SKM-1 (cell line): ENCODE results near the gene MGAT4A.
"Not testable (repeated sequence)": the region's sequence is repeated elsewhere in the genome, so short reads cannot be mapped to it uniquely, and the experiment has no call there.

ENCODE experiments used
- DNase-seq: peaks from one replicate; lab custom pipeline; 2025; ENCODE audit not compliant: unreplicated experiment; lab: John Stamatoyannopoulos, UW

The MGAT4A gene

DNA sequence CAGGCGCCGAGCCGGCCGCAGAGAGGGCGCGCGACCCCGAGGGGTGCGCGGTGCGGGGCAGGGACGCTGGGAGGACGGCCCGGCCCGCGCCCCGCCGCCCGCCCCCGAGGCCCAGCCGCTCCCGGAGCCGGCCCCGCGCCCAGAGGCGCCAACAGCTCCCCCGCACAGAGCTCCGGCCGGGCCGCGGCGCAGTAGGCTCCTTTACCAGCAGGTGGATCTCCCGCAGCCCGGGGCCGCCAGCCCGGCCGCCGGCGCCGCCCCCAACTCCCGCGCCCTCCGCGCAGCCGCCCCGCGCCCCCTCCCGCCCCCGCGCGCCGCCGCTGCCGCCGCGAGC is 258 bp downstream of the MGAT4A start:
- no peak for DNase-seq

DNA sequence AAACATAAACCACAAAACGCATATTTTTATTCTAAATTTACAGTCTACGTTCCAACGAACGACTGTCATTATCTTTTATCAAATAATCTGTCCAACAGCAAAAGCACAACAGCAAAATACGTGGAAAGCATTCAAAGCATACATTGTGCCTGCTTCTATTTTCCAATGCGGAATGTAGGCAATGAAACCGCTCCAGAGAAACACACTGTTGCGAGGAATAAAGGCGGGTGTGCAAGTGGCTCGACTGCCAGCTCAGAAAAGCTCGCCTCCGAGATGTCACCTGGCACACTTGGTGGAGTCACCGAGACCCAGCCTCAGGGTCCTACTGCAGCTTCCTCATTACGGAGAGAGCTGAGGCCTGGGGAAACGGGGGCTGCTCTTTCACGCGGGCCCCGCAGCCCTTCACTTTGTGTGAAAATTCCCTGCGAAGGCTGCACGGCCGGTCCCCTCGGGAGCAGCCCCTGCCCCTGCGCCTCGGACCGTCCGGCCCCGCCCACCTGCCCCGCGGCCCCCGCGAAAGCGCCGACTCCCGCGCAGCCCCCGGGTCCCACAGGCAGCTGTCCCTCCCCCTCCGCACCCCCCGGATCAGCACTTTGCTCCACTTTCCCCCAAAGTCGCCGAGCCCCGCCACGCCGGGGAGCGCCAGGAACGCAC is 752 bp downstream of the MGAT4A start:
- DNase-seq: no peak

DNA sequence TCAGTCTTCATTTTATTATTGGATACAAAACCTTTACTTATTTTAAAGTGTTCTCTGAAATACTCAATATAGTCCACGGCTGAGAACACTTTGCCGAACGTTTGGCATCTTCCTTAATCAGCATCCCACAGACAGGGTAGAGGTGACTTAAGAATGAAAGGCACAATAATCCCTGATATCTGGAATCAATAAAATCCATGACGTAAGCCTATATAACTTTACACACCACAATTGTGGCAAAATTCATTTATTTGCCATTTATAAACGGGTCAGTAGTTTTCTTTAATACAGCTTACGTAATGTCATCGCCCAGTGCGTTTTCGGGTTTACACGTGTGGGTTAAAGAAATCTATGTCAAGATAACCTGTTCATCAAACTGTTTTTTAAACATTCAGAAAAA is 1.3 kb downstream of the MGAT4A start:
- no peak for DNase-seq

DNA sequence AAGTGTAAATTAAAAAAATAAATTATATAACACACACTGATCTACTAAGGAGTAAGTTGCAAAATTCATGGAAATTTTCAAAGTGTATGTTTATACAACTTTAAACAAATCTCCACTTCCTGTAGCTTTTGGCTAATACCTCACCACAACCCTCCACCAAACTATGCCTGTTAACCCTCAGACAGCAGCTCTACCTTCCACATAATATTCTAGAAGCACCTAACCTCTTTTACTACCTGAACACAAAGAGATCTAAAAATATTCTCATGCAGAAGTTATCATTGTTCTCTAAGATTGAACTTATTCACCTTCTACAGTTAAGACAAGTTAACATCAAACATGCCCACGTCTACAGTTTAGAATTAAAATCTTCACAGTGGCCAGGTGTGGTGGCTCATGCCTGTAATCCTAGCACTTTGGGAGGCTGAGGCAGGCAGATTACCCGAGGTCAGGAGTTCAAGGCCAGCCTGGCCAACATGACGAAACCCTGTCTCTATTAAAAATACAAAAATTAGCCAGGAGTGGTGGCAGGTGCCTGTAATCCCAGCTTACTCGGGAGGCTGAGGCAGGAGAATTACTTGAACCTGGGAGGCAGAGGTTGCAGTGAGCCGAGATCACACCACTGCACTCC is 2.7 kb downstream of the MGAT4A start:
- not testable (repeated sequence) for DNase-seq

DNA sequence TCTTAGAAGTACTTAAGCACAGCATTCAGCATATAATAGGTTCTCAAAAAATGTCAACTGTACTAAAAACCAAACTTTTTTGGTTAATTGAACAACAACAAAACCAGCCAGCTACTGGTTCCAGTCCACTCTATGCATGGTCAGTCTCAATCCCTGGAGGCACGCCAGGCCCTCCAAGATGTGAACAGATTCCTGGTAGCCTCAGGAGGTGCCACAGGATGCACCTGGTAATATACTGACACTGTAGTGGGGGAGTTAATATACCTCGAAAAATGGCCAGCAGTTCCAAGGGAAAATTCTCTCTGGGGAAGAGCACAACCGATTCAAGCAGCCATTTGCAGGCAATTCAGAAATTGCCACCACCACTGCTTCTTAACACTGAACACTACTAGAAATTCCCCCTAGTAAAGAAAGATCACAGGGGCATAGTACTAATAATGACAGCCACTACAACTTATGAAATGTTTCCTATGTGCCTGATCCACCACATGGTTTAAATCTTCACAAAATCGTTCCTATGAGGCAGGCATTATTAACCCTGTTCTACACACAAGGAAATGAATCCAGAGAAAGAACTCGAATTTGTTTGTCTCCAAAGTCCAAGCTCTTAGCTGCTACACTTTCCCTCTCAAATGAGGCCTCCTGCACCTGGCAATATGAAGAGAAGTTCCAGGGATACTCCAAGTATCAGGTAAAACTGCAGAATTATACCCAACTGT is 3.4 kb downstream of the MGAT4A start:
- DNase-seq: no peak

DNA sequence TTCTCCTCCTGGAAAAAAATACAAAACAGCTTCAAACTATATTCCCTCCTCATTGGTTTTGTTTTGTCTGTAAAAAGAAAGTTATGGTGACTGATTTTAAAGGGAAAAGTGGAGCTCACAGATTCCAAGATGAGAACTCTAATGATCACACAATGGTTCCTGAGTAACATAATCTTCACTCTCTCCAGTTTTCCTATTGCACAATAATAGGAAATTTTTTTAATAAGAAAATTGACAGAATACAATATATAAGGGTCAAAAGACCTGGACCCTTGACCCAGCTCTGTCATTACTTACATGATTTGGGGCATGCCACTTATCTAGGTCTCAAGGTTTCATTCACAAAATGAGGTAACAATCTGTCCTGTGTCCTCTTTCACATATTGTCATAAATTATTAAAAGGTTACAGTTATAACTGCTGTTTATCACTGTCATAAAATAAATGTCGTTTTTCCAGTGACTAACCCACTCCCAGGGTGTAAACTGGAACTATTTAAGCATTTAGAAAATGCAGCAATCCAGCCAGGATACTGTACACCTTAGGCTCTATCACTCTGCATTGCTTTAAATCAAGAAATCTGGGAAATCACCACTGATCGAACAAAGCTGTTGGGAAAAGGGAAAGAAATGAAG is 4.1 kb downstream of the MGAT4A start:
- no peak for DNase-seq

DNA sequence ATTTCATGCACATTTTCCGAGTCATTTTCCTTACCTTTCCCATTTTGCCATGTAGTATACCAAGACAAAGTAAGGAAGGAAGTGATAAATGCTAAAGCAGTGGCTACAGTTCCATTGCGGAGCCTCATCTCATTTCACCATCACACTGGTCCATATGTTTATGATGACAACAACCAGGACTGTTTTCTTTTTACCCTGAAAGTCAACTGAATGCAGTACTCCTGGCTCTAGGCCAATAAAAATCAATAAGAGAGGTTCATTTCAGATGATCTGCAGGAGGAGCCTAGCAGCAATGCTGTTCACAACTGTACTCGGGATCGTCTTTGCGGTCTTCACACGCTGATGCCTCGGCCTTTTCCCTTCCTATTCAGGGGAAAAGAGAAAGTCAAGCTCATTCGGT is 4.7 kb downstream of the MGAT4A start:
- DNase-seq: no peak

DNA sequence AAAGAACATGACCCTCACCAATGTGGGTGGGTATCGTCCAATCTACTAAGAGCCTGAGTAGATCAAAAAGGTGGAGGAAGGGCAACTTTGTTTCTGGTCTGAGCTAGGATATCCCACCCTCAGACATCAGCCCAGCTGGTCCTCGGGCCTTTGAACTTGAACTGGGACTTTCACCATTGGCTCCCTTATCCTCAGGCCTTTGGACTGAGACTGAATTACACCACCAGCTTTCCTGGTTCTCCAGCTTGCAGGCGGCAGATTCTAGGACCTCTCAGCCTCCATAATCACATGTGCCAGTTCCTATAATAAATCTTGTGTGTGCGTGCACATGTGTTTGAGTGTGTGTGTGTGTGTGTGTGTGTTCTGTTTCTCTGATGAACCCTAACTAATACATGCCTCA is 10.6 kb downstream of the MGAT4A start:
- no peak for DNase-seq

DNA sequence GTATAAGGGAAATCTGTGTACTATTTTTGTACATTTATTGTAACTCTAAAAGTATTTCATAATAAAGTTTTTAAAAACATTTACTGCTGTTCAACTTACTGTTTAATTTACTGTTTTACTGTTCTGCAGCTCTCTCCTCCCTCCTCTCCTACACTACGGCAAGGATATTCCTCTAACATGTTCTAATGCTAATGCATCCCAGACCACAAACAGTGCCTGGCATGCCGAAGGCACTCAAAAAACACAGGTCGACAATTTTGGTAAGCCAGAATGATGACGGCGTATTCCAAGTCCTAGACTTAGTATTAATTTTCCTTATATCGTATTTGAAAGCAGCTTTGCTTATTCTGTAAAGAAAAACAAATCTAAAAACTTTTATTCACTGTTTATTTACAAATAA is 13.3 kb downstream of the MGAT4A start:
- no peak for DNase-seq

DNA sequence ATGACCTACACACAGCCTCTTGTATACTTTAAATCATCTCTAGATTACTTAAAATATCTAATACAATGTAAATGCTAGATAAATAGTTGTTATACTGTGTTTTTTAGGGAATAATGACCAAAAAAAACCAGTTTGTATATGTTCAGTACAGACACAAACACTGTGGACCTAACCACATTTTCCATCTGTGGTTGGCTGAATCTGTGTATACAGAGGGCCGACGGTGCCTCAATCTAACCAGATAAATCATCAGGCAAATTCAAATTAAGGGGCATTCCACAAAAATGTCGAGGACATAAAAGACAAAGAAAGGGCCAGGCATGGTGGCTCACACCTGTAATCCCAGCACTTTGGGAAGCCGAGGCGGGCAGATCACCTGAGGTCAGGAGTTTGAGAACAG is 14.1 kb downstream of the MGAT4A start:
- DNase-seq: no peak

DNA sequence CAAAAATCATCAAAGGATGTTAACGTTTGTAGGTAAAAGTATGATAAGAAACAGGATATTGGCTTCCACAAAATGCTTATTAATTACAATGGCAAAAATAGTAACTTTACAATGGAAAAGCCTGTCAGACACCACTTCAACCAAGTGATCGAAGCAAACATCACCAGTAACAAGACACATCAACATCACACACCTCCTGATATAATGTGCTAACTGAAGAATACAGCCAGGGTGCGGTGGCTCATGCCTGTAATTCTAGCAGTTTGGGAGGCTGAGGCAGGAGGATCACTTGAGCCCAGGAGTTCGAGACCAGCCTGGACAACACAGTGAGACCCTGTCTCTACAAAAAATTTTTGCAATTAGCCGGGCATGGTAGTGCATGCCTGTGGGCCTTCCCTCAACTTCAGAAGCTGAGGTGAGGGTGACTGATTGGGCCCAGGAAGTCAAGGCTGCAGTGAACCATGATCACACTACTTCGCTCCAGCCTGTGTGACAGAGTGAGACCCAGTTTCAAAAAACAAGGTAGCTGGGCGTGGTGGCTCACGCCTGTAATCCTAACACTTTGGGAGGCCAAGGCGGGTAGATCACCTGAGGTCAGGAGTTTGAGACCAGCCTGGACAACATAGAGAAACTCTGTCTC is 15.0 kb downstream of the MGAT4A start:
- no peak for DNase-seq

DNA sequence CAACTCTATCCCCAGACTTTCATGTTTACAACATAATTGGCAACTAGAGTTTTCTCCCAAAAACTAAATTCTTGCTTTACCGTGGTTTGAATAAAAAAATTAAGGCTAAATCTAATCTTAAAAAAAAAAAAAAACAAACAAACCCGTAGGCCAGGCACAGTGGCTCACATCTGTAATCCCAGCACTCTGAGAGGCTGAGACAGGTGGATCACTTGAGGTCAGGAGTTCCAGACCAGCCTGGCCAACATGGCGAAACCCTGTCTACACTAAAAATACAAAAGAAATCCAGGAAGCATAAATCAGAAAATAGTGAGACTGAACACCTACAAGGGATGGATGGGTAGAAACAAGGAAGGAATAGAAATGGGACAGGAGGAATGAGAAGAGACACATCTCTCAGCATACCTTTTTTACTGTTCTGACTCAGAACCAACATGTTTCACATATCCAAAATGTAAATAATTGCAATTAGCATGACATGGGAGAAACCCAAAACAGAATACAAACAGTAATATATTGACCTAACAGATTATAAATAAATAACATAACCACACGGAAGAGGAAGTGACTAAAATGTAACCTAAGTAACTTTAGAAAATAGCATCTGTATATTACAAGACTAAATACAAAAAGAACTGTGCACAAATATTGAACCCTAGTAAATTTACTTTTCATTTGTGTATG is 17.5 kb downstream of the MGAT4A start:
- no peak for DNase-seq

DNA sequence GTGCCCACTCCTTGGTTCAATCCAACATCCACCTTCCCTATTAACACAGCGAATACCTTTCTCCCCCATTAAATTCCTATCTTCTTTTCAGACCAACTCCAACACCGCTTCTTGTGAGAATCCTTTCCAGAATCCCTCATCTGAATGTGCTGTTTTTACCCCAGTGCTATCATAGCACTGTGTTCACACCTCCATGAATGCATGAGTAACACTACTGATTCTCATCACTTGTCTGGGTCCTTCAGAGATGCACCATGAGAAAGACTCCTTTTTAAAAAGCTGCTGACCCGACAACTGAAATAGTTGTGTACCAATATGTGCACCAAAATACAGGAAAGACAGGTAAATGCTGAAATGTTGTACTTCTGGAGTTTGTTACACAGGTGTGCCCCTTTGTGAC is 18.8 kb downstream of the MGAT4A start:
- DNase-seq: no peak

DNA sequence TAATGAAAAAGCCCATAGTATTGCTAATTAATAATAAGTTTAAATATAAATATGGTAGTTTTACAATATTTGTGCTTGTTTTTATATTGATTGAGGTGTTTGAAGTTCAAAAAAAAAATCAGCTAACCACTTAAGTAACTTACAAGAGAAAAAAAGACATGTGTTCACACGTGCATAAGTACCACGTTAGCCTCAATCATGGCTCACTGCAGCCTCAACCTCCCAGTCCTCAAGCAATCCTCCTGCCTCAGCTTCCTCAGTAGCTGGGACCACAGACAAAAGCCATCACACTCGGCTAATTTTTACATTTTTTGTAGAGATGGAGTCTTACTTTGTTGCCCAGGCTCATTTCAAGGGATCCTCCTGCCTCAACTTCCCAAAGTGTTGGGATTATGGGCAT is 19.4 kb downstream of the MGAT4A start:
- DNase-seq: no peak

DNA sequence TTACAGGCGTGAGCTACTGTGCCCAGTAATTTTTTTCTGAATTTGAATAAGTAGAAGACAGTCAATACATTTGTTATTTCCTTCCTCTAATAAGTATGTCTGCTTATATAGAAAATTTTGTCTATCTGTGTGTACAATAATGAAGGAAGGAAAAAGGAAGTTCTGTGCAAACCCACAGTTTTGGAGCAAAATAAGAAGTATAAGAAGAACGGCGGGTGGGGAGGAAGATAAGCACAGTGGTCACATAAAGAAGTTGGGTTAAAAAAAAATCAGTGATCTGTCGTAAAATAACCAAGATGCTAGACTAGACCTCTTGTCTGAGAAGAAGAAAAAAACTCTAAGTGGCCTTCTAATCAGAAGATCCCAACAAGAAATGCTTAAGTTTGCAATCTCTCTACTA is 20.2 kb downstream of the MGAT4A start:
- peak; percentile 14 for DNase-seq

DNA sequence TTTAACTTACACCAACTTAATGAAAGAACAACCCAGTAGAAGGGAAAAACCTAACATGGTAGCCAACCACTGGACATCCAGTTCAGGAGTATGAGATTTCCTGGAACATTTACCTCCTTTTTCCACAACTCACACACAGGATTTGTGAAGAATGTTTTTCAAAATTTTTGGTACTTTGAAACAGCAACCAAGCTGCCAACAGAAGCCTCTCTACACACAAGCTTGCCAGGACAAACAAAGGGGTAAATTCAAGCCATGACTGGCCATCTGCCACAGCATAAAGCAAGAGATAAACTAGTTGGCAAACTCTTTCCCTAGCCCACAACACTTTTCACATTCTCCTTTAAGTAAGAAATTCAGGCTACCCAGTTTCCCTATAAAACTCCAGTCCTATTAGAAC is 21.4 kb downstream of the MGAT4A start:
- no peak for DNase-seq

DNA sequence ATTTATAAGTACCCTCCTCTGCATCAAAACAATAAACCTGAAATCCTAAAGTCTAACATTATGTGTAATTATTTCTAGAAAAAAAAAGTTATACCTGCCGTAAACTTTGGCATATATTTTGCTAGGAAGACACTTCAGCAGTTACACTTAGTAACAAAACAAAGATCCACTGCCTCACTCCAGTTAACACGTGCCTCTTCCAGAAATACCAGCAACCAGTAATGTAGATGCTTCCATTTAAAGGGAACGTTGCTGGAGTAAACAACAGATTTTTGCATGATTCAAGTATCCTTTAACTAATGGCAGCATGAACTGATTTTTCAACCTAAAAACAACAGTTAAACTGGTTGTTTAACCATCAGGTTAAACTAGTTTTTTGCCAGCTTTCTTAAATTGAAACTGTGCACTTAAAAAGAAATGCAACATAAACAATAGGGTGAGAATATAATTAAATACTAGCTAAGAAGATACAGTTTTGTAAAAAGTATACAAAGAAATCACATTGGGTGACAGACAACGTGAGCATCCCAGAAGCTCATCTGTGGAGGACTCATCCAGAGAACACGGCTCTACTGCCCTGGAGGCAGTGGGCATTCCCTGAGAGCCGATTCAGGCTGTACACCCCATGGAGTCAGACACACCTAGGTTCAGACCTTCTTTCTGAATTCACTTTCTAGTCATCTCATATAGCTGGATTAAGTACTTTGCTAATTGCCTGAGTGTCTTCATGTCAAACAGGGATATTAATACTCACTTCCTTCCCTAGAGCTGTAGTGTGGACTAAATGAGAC is 22.3 kb downstream of the MGAT4A start:
- DNase-seq: no peak

DNA sequence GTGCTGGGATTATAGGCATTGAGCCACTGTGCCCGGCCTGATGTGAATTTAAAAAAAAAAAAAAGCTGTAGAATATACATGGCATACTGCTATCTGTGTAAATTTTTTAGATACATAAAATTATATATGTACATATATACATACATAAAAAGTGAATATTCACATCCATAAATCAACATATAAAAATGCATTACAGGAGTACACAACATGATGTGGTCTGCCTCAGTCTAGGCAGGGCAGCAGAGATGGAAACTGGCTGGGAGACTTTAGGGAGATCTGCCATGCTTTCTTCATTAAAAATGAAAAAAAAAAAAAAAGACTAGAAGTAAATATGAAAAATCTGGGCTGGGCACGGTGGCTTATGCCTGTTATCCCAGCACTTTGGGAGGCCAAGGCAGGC is 24.3 kb downstream of the MGAT4A start:
- DNase-seq: no peak

DNA sequence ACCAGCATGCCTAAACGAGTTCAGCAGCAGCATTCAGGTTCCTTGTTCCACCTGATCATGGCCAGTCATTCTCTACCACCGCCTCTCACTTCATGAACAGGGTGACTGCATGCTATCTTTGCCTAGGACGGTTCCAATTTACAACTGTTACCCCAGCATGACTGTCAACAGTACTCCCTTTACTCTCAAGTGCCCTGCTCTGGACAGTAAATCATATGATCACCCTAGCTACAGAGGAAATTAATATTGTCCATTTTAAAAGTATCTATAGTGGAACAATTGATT is 25.7 kb downstream of the MGAT4A start:
- no peak for DNase-seq

DNA sequence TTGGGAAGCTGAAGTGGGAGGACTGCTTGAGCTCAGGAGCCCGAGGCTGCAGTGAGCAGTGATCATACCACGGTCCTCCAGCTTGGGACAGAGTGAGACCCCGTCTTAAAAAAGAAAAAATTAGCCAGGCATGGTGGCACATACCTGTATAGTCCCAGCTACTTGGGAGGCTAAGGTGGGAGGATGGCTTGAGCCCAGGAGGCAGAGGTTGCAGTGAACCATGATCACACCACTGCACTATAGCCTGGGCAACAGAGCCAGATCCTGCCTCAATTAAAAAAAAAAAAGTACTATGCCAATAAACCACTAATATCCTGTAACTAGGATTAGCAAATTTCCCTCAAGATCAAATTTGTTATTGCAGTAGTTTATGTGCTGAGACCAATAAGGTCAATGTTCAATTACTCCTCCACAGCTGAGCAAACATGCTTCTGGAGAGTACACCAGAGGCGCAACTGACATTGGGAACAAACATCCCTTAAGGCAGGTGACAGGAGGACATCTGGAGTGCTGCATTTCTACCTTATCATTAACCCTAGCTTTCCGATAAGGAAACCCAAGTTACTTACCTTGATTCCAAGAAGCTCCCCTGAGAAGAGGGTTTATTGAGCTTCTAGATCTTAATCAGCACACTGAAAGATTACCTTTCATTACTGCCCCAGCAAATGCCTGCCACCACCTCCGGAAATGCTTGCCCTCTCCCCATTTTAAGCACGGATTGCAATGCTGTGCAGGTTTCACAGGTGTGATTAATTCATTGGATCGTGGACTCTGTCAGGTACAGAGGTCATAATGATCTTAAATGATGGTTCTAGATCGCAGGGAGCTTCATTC is 26.2 kb downstream of the MGAT4A start:
- no peak for DNase-seq
